Hematopoietic multipotent progenitor cell (in vitro differentiated cells): ENCODE measurements around the gene WWOX. TPM values are rescaled to one million over a fixed set of nuclear protein-coding genes. Genes with fewer than 3 reads are reported as not detected.
"Not testable (repeated sequence)": the region's sequence is repeated elsewhere in the genome, so short reads cannot be mapped to it uniquely, and the experiment has no call there.

Experiments
- DNase-seq, 3 donors: peaks; one replicate each; pipeline ENCODE4 v3.0.0-alpha.2; 2011 to 2015; ENCODE audit warnings: low read depth in 2 of 3, low spot score in 2 of 3
- total RNA-seq: library from RNA; depleted of rRNA; stranded (reverse); fragments of >200 nt; gene quantifications from one replicate; pipeline ENCODE4 v1.2.3, GENCODE V29; 2012

Gene WWOX
- total RNA-seq, 1 donor = 24.8 TPM

GRCh38 chr16:78505544-78506366 lies 406.3 kb downstream of the WWOX start:
- no peak for DNase-seq

GRCh38 chr16:78506367-78507193 lies 407.1 kb downstream of the WWOX start:
- DNase-seq = no peak

GRCh38 chr16:78507576-78507975 lies 408.1 kb downstream of the WWOX start:
- DNase-seq = no peak

- DNase-seq = no peak
Observed at GRCh38 chr16:78509965-78510364, 410.5 kb downstream of the WWOX start.

- DNase-seq = no peak
Observed at GRCh38 chr16:78510496-78510895, 411.0 kb downstream of the WWOX start.

GRCh38 chr16:78513838-78514237 lies 414.4 kb downstream of the WWOX start:
- no peak for DNase-seq

GRCh38 chr16:78514888-78515287 lies 415.4 kb downstream of the WWOX start:
- not testable (repeated sequence) for DNase-seq

GRCh38 chr16:78515421-78515820 lies 416.0 kb downstream of the WWOX start:
- no peak for DNase-seq

- no peak for DNase-seq
Observed at GRCh38 chr16:78516006-78516736, 416.7 kb downstream of the WWOX start.

GRCh38 chr16:78519896-78520295 lies 420.4 kb downstream of the WWOX start:
- DNase-seq = no peak

- no peak for DNase-seq
Observed at GRCh38 chr16:78520470-78520869, 421.0 kb downstream of the WWOX start.

- no peak for DNase-seq
Observed at GRCh38 chr16:78522327-78522726, 422.9 kb downstream of the WWOX start.

- DNase-seq = peak in 1 of 3 donors; percentile 28
Observed at GRCh38 chr16:78523212-78523985, 423.9 kb downstream of the WWOX start.

GRCh38 chr16:78524066-78524595 lies 424.7 kb downstream of the WWOX start:
- no peak for DNase-seq

- DNase-seq = no peak
Observed at GRCh38 chr16:78528265-78528664, 428.8 kb downstream of the WWOX start.

GRCh38 chr16:78529881-78530280 lies 430.4 kb downstream of the WWOX start:
- DNase-seq = no peak

- DNase-seq = no peak
Observed at GRCh38 chr16:78530283-78530682, 430.8 kb downstream of the WWOX start.

- no peak for DNase-seq
Observed at GRCh38 chr16:78535098-78535497, 435.6 kb downstream of the WWOX start.

GRCh38 chr16:78537511-78537910 lies 438.1 kb downstream of the WWOX start:
- DNase-seq = no peak

GRCh38 chr16:78538292-78538691 lies 438.8 kb downstream of the WWOX start:
- no peak for DNase-seq
